ENCODE data around the gene KIAA1217. TPM values are rescaled to one million over a fixed set of nuclear protein-coding genes. Genes with fewer than 3 reads are reported as not detected.

KIAA1217 gene
- total RNA-seq, 1 donor from 2014 or later, result 73.2 TPM

DNA sequence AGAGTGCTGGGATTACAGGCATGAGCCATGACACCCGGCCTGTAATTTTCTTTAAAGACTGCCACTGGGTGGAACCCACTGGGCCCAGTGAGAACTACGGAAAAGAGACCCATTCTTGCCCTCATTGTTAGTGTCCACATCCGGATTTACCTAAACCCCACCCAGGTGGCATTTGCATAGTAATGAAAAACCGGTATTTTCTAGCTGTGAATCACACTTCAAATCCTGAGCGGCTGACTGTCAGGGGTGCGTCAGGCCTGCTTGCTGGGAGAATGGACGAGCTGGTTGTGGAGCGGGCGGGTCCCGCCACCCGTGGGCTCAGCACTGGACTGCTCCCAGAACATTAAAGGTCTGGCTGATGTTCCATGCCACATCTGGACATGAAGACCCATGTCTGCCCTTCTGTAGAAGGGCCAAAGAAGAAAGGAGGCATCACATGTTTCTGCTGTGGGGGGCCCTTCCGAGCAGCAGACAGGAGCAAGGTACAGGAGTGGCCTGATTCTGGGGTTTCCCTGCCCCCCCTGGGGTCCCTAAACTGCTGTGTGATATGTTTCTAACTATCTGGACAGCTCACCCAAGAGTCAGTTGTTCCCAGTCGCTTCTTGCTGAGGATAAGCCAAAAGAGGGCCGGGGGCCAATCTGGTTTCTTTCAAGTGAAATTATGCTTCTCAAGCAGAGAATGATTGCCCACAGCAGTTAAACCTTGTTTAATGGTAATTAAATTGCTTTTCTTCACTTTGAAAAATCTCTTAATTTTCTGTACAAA is 46.4 kb downstream of the KIAA1217 start:
- DNase-seq (ENCODE audit: extremely low spot score, unreplicated experiment), result no peak
- H3K4me3 Mint-ChIP-seq, result peak overlapping the region; percentile 92
- no peaks in the 10 kb centered on the region for H3K27me3 Mint-ChIP-seq
- H3K36me3 Mint-ChIP-seq, result peaks cover 23% of the 10 kb centered on the region
- peak overlapping the region; percentile 95 for H3K27ac Mint-ChIP-seq
- H3K4me1 Mint-ChIP-seq (ENCODE audit: unreplicated experiment), result peaks cover 68% of the 10 kb centered on the region
- TF ChIP-seq, protein P1, sequence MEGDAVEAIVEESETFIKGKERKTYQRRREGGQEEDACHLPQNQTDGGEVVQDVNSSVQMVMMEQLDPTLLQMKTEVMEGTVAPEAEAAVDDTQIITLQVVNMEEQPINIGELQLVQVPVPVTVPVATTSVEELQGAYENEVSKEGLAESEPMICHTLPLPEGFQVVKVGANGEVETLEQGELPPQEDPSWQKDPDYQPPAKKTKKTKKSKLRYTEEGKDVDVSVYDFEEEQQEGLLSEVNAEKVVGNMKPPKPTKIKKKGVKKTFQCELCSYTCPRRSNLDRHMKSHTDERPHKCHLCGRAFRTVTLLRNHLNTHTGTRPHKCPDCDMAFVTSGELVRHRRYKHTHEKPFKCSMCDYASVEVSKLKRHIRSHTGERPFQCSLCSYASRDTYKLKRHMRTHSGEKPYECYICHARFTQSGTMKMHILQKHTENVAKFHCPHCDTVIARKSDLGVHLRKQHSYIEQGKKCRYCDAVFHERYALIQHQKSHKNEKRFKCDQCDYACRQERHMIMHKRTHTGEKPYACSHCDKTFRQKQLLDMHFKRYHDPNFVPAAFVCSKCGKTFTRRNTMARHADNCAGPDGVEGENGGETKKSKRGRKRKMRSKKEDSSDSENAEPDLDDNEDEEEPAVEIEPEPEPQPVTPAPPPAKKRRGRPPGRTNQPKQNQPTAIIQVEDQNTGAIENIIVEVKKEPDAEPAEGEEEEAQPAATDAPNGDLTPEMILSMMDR (conservative IDR thresholded peaks at IDR 0.05), result no peak
- H3K9me3 Mint-ChIP-seq, result no peaks in the 10 kb centered on the region

- H3K27me3 Mint-ChIP-seq, result no peaks in the 10 kb centered on the region
- H3K27ac Mint-ChIP-seq, result peak overlapping the region; percentile 95
- no peak for DNase-seq (ENCODE audit: extremely low spot score, unreplicated experiment)
- TF ChIP-seq, protein P1 (conservative IDR thresholded peaks at IDR 0.05), result no peak
- peaks cover 70% of the 10 kb centered on the region for H3K4me1 Mint-ChIP-seq (ENCODE audit: unreplicated experiment)
- H3K9me3 Mint-ChIP-seq, result no peaks in the 10 kb centered on the region
- H3K4me3 Mint-ChIP-seq, result peak overlapping the region; percentile 92
- H3K36me3 Mint-ChIP-seq, result peaks cover 23% of the 10 kb centered on the region
Measured at GRCh38 chr10:24255881-24256311, 47.0 kb downstream of the KIAA1217 start.

GRCh38 chr10:24256619-24257107 is 47.7 kb downstream of the KIAA1217 start:
- peaks cover 70% of the 10 kb centered on the region for H3K4me1 Mint-ChIP-seq (ENCODE audit: unreplicated experiment)
- peak overlapping the region; percentile 95 for H3K27ac Mint-ChIP-seq
- peak overlapping the region; percentile 92 for H3K4me3 Mint-ChIP-seq
- H3K27me3 Mint-ChIP-seq, result no peaks in the 10 kb centered on the region
- TF ChIP-seq, protein P1 (conservative IDR thresholded peaks at IDR 0.05), result no peak
- no peak for DNase-seq (ENCODE audit: extremely low spot score, unreplicated experiment)
- H3K9me3 Mint-ChIP-seq, result peaks cover under 1% of the 10 kb centered on the region
- H3K36me3 Mint-ChIP-seq, result peaks cover 26% of the 10 kb centered on the region

GRCh38 chr10:24257588-24257987 is 48.6 kb downstream of the KIAA1217 start:
- TF ChIP-seq, protein P1 (conservative IDR thresholded peaks at IDR 0.05), result no peak
- DNase-seq (ENCODE audit: extremely low spot score, unreplicated experiment), result no peak

DNA sequence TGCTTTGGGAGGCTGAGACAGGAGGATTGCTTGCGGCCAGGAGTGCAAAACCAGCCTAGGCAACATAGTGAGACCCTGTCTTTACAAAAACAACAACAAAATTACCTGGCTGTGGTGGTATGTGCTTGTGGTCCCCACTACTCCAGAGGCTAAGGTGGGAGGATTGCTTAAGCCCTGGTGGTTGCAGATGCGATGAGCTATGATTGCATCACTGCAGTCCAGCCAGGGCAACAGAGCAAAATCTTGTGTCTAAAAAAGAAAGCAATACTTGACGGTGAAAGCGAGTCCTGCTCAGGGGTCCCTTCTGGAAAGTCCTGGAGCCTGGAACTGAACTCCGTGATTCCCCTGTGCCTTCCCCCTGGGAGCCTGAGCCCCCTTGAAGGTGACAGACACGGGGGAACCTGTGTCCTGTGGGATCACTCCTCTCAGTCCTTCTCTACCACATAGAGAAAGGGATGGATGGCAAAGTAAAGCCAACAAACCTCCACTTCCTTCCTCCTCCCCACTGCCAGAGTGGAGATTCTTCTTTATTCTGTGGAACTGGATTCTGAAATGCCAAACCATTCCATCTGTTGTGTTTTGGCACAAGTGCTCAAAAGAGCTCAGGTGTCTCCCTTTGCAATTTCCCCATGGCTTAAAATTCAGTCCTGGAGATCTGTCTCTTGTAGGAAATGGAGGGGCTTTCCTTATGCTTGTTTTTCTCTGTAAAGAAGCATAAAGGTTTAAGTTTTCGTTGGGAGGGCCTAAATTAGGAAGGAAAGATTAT is 50.6 kb downstream of the KIAA1217 start:
- TF ChIP-seq, protein P1 (conservative IDR thresholded peaks at IDR 0.05), result no peak
- no peak for DNase-seq (ENCODE audit: extremely low spot score, unreplicated experiment)
- H3K36me3 Mint-ChIP-seq, result peaks cover 40% of the 10 kb centered on the region
- H3K27me3 Mint-ChIP-seq, result no peaks in the 10 kb centered on the region
- H3K27ac Mint-ChIP-seq, result peak overlapping the region; percentile 46
- H3K9me3 Mint-ChIP-seq, result peaks cover 5% of the 10 kb centered on the region
- H3K4me1 Mint-ChIP-seq (ENCODE audit: unreplicated experiment), result peaks cover 68% of the 10 kb centered on the region
- peak overlapping the region; percentile 11 for H3K4me3 Mint-ChIP-seq

More at GRCh38 chr10:24257588-24257987, 48.6 kb downstream of the KIAA1217 start:
- Mint-ChIP-seq H3K4me1 (ENCODE audit: unreplicated experiment) (peaks cover 68% of the 10 kb centered on the region), H3K27me3 (no peaks in the 10 kb centered on the region), H3K4me3 (peak overlapping the region; percentile 92), H3K27ac (no peak overlapping the region), H3K9me3 (peaks cover 5% of the 10 kb centered on the region), H3K36me3 (peaks cover 31% of the 10 kb centered on the region)
